C4-2B (cell line): Measurements from ENCODE around the gene MMS19.
"Not testable (repeated sequence)": the region's sequence is repeated elsewhere in the genome, so short reads cannot be mapped to it uniquely, and the experiment has no call there.

Experiments
- H3K27ac ChIP-seq: fragments of 450-650 bp; 2 replicates; pipeline ENCODE4 v1.5.1; 2017
- ZFX ChIP-seq: fragments of 450-650 bp; IDR thresholded peaks from 2 replicates; pipeline ENCODE4 v1.6.1; 2017
- TF ChIP-seq, protein P1 (sequence below): fragments of 450-650 bp; conservative IDR thresholded peaks from 2 replicates; pipeline ENCODE4 v1.5.1; 2017; ENCODE audit warnings: mild to moderate bottlenecking

MMS19 gene

DNA sequence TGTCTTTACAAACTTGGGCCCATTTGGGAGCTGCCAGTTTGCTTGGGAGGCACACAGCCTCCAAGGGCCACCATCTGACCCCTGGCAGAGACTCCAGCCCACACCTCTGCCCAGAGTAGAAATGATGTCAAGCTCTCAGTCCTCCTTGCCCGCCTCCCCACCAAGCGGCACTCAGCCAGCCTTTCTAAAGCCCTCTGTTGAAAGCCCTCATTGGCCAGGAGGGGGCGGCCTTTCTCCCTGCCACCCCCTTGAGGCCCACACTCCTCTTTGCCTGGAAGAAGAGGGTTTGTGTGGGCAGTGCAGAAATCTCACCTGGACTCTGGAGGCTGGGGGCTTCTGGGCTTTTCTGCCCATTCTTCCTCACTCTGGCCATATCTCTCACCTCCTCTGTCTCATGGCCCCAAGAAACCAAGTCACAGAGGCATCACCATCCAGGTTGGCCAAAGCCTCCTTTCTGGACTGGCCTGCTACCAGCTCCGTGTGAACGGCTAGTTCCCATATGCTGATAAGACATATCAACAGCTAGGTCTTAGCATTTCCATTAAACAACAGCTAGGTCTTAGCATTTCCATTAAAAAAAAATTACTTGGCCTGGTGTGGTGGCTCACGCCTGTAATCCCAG lies 36.6 kb upstream of the MMS19 start:
- TF ChIP-seq, protein P1, sequence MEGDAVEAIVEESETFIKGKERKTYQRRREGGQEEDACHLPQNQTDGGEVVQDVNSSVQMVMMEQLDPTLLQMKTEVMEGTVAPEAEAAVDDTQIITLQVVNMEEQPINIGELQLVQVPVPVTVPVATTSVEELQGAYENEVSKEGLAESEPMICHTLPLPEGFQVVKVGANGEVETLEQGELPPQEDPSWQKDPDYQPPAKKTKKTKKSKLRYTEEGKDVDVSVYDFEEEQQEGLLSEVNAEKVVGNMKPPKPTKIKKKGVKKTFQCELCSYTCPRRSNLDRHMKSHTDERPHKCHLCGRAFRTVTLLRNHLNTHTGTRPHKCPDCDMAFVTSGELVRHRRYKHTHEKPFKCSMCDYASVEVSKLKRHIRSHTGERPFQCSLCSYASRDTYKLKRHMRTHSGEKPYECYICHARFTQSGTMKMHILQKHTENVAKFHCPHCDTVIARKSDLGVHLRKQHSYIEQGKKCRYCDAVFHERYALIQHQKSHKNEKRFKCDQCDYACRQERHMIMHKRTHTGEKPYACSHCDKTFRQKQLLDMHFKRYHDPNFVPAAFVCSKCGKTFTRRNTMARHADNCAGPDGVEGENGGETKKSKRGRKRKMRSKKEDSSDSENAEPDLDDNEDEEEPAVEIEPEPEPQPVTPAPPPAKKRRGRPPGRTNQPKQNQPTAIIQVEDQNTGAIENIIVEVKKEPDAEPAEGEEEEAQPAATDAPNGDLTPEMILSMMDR: peak; percentile 74
- TF ChIP-seq ZFX: no peak
- no peak overlapping the region for H3K27ac ChIP-seq

DNA sequence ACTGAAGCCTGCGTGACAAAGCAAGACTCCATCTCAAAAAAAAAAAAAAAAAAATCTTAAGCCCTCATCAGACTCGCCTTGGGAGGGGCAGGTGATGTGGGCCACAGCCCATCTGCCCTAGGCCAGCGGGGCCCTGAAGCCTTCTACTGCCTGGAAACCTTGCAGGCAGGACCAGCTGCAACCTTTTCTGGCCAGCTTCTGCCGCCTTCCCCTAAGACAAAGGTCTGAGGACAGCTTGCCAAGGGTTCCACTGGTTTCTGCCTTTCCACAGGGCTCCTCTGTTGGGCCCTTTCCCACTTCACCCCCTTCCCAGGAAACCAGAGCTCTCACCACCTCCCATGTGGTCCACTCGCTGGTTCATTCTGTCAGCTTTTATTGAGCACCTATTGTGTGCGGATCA lies 35.7 kb upstream of the MMS19 start:
- no peak for TF ChIP-seq ZFX
- TF ChIP-seq, protein P1: no peak

DNA sequence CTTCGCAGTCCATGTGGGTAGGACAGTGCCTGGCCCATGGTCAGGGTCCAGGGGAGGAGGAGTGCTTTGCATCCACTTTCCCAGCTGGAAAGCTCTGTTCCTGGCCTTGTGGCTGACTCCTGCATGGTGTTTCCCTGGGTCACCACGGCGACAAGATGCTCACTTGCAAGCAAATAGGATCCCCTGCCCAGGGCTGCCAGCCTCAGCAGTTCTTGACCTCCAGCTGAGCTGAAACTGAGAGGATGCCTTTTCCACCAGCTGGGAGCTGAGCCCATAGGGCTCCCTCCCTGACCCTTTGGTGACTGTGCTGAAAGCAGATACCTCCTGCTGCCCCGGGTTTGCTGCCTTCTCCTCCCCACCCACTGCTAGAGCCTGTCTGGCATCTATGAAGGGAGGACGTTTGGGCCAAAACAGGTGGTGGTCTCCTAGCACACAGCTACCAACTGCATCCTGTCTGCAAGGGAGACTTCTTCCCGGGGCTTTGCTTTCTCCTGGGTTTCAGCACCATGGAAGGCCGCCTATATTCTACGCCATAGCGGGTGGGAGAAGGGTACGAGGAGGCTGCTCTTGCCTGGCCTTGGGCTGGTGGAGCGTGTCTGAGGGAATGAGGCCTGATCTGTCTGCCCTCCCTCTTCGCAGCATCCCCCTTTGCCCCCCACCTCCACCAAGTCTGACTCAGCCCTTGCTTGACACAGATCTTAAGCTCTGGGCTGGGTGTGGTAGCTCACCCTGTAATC lies 34.9 kb upstream of the MMS19 start:
- H3K27ac ChIP-seq: no peak overlapping the region
- TF ChIP-seq ZFX: no peak
- TF ChIP-seq, protein P1: no peak

More for the DNA sequence above, 35.7 kb upstream of the MMS19 start:
- H3K27ac ChIP-seq: no peak overlapping the region

- TF ChIP-seq ZFX: no peak
- no peak overlapping the region for H3K27ac ChIP-seq
Observed at GRCh38 chr10:97531401-97531986, 33.3 kb upstream of the MMS19 start.

- no peak overlapping the region for H3K27ac ChIP-seq
- TF ChIP-seq, protein P1: no peak
- no peak for TF ChIP-seq ZFX
Observed at GRCh38 chr10:97529685-97530465, 31.7 kb upstream of the MMS19 start.

- not testable (repeated sequence) for H3K27ac ChIP-seq
Observed at GRCh38 chr10:97528876-97529275, 30.7 kb upstream of the MMS19 start.

DNA sequence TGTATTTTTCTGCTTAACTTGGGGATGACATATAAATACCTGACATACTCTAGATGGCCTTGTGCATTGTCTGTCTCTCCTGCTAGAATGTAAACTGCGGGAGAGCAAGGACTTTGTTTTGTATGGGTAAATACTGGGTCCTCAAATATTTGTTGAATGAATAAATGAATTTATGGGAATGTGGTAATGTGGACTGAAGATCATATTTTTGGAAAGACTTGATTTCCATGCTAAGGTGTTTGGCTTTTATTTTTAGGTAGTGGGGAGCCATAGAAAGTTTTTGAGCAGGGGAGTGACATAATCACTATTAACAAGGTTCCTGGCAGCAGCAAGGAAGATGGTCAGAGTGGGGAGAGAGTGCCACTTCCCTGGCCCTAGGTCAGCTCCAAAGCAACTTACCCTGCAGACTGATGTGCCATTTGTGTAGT lies 27.5 kb upstream of the MMS19 start:
- no peak for TF ChIP-seq ZFX
- TF ChIP-seq, protein P1: no peak
- H3K27ac ChIP-seq: no peak overlapping the region

DNA sequence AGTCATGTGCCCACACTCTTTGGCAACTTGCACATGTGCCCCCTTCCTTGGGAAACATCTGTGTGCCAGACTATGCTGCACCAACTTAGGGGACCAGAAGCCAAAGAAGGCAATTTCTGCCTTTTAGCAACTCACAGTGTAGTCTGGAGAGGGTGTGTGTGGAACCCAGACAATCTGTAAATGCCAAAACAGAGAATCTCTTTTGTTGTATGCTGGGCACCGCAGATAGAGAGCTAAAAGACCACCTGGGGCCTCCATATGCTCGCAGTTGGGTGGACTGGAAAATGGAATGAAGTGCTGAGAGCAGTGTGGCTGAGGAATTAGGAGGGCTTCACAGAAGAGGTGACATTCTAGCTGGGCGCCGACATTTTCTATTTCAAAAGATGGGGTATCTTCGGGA lies 26.9 kb upstream of the MMS19 start:
- no peak for TF ChIP-seq ZFX
- TF ChIP-seq, protein P1: no peak
- no peak overlapping the region for H3K27ac ChIP-seq
